Gastroesophageal sphincter (tissue), 3 donors: Measurements from ENCODE around the gene CLCA1.

ENCODE experiments used
- EP300 ChIP-seq: sonication (generic); formaldehyde crosslinking; IDR thresholded peaks from one replicate; pipeline ENCODE4 v1.6.1; 2017; ENCODE audit warnings: antibody characterized with exemption, mild to moderate bottlenecking
- POLR2A ChIP-seq, 2 donors: fragments of 450-650 bp; IDR thresholded peaks; one replicate each; pipeline ENCODE4 v1.6.1; 2017; ENCODE audit warnings: antibody characterized with exemption in 2 of 2, mild to moderate bottlenecking in 2 of 2, moderate library complexity in 1 of 2
- POLR2AphosphoS5 ChIP-seq: sonication (generic); formaldehyde crosslinking; IDR thresholded peaks from one replicate; pipeline ENCODE4 v1.6.1; 2017; ENCODE audit warnings: antibody characterized with exemption
- TF ChIP-seq, protein P1 (sequence below), 4 experiments: fragments of 200-600 bp in 2 of 4; fragments of 450-650 bp in 2 of 4; sonication (generic) in 1 of 4; IDR thresholded peaks; one replicate each; pipeline ENCODE4 v1.5.1; 2017 to 2019; ENCODE audit warnings: antibody characterized with exemption in 4 of 4, mild to moderate bottlenecking in 2 of 4, moderate library complexity in 2 of 4

DNA sequence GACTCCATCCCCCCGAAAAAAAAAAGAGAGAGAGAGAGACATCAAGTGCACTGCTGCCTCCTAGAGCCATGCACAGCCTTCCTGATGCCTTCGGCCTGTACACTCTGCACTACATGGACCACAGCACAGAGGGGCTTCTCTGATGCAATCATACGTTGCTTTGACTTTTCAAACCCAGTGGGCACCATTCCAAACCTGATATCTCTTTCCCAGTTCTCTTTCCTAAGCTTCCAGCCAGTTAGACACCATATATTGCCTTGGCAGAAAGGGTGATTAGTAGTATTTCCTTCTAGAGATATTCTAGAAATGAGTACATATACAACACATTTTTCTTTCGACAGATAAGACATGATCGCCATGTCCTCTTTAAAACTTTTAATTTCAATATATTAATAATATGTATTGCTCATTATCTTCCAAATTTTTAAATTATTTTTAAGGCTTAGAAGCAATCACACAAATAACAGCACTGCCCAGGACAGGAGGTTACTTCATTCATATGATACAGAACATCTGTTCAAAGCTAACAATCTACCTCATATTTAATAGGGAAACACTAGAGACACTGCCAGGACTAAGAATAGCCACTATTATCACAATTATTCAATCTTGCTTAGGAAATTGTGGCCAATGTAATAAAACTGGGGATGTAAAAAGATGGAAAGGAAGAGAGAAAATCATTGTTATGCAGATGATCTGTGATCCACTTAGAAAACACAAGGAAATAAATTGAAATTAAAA, 9.9 kb downstream of the CLCA1 start:
- TF ChIP-seq, protein P1, sequence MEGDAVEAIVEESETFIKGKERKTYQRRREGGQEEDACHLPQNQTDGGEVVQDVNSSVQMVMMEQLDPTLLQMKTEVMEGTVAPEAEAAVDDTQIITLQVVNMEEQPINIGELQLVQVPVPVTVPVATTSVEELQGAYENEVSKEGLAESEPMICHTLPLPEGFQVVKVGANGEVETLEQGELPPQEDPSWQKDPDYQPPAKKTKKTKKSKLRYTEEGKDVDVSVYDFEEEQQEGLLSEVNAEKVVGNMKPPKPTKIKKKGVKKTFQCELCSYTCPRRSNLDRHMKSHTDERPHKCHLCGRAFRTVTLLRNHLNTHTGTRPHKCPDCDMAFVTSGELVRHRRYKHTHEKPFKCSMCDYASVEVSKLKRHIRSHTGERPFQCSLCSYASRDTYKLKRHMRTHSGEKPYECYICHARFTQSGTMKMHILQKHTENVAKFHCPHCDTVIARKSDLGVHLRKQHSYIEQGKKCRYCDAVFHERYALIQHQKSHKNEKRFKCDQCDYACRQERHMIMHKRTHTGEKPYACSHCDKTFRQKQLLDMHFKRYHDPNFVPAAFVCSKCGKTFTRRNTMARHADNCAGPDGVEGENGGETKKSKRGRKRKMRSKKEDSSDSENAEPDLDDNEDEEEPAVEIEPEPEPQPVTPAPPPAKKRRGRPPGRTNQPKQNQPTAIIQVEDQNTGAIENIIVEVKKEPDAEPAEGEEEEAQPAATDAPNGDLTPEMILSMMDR (IDR thresholded peaks at IDR 0.05): no peak
- TF ChIP-seq POLR2A (IDR thresholded peaks at IDR 0.05): no peak
- no peak for TF ChIP-seq EP300
- no peak for TF ChIP-seq POLR2AphosphoS5
